HepG2 (cell line): ENCODE measurements around the gene RHOC. TPM values are rescaled to one million over a fixed set of nuclear protein-coding genes. Genes with fewer than 3 reads are reported as not detected.

Experiments
- ATF4 ChIP-seq, 2 experiments: fragments of 450-650 bp in 1 of 2; sonication (generic) in 1 of 2; formaldehyde crosslinking; IDR thresholded peaks; 2 replicates each; pipeline versions ENCODE4 v1.5.0 to v1.8.0; 2020 to 2022; ENCODE audit warnings: mild to moderate bottlenecking in 1 of 2, missing genetic modification reagents in 1 of 2
- CAMTA2 ChIP-seq: sonication (generic); formaldehyde crosslinking; IDR thresholded peaks from 2 replicates; pipeline ENCODE4 v1.4.0; 2020; ENCODE audit warnings: mild to moderate bottlenecking, missing genetic modification reagents, borderline replicate concordance
- HHEX ChIP-seq: IDR thresholded peaks from 2 replicates; pipeline ENCODE4 v1.6.1; 2016; ENCODE audit warnings: control low read depth
- KMT2B ChIP-seq: IDR thresholded peaks from 2 replicates; pipeline ENCODE4 v1.6.1; 2016; ENCODE audit warnings: missing genetic modification reagents, missing compliant biosample characterization
- NONO ChIP-seq, 2 experiments: fragments of 450-650 bp in 1 of 2; sonication (generic) in 1 of 2; formaldehyde crosslinking in 1 of 2; IDR thresholded peaks in 1 of 2; conservative IDR thresholded peaks in 1 of 2; 2 replicates each; pipeline versions ENCODE4 v1.6.1 to v1.8.0; 2017 to 2022; ENCODE audit warnings: mild to moderate bottlenecking in 1 of 2, missing genetic modification reagents in 1 of 2, moderate library complexity in 1 of 2
- NR2C2 ChIP-seq: sonication (generic); formaldehyde crosslinking; IDR thresholded peaks from 2 replicates; pipeline ENCODE4 v1.4.0; 2020; ENCODE audit warnings: missing genetic modification reagents, mild to moderate bottlenecking, moderate library complexity, borderline replicate concordance
- PBX2 ChIP-seq: IDR thresholded peaks from 2 replicates; pipeline ENCODE4 v1.6.1; 2016; ENCODE audit warnings: control low read depth
- PLSCR1 ChIP-seq: sonication (generic); formaldehyde crosslinking; IDR thresholded peaks from 2 replicates; pipeline ENCODE4 v1.5.0; 2020; ENCODE audit warnings: missing genetic modification reagents, mild to moderate bottlenecking, borderline replicate concordance
- SNAI1 ChIP-seq: sonication (generic); formaldehyde crosslinking; IDR thresholded peaks from 2 replicates; pipeline ENCODE4 v1.5.0; 2020; ENCODE audit warnings: mild to moderate bottlenecking, missing genetic modification reagents, borderline replicate concordance
- SOX13 ChIP-seq, 3 experiments: fragments of 450-650 bp in 1 of 3; sonication (generic) in 1 of 3; formaldehyde crosslinking in 1 of 3; IDR thresholded peaks in 2 of 3; conservative IDR thresholded peaks in 1 of 3; 2 replicates each; pipeline versions ENCODE4 v1.5.0 to v1.6.1; 2016 to 2020; ENCODE audit warnings: antibody characterized with exemption in 1 of 3, mild to moderate bottlenecking in 1 of 3, missing compliant biosample characterization in 1 of 3, missing genetic modification reagents in 1 of 3, moderate library complexity in 1 of 3
- ZNF263 ChIP-seq: sonication (generic); formaldehyde crosslinking; IDR thresholded peaks from 2 replicates; pipeline ENCODE4 v1.4.0; 2020; ENCODE audit warnings: missing genetic modification reagents
- ZNF530 ChIP-seq: sonication (generic); formaldehyde crosslinking; IDR thresholded peaks from 2 replicates; pipeline ENCODE4 v1.5.0; 2020; ENCODE audit warnings: low read depth, mild to moderate bottlenecking, missing genetic modification reagents
- ZNF703 ChIP-seq: sonication (generic); formaldehyde crosslinking; IDR thresholded peaks from 2 replicates; pipeline ENCODE4 v1.5.1; 2020; ENCODE audit warnings: missing genetic modification reagents, mild to moderate bottlenecking, moderate library complexity, borderline replicate concordance
- ZSCAN22 ChIP-seq: sonication (generic); formaldehyde crosslinking; IDR thresholded peaks from 2 replicates; pipeline ENCODE4 v1.4.0; 2020; ENCODE audit warnings: mild to moderate bottlenecking, missing genetic modification reagents
- polyA plus RNA-seq, 8 experiments: library from polyadenylated mRNA; depleted of rRNA in 3 of 8; stranded (reverse) in 7 of 8; unstranded in 1 of 8; fragments of >200 nt; fragmentation: Illumina TruSeq in 4 of 8; extraction: Trizol in 4 of 8; gene quantifications; 2 replicates each; pipeline versions ENCODE4 v1.2.1 to v1.2.3, GENCODE V29; 2011 to 2016; ENCODE audit warnings: low read depth in 4 of 8, missing spikeins in 1 of 8, mixed read lengths in 1 of 8; ENCODE audit not compliant: insufficient read depth in 1 of 8
- total RNA-seq, 5 experiments: library from RNA; depleted of rRNA; stranded (reverse); fragments of >200 nt; fragmentation: Illumina TruSeq; extraction: Trizol; gene quantifications; 2 replicates each; pipeline ENCODE4 v1.2.3, GENCODE V29; 2016; ENCODE audit warnings: low read depth in 1 of 5
- TF ChIP-seq, protein P1 (sequence below): sonication (generic); formaldehyde crosslinking; IDR thresholded peaks from 2 replicates; pipeline ENCODE4 v1.4.0; 2020; ENCODE audit warnings: missing genetic modification reagents
- TF ChIP-seq, protein P2 (sequence below): sonication (generic); formaldehyde crosslinking; IDR thresholded peaks from 2 replicates; pipeline ENCODE4 v1.4.0; 2020; ENCODE audit warnings: mild to moderate bottlenecking, missing genetic modification reagents

The RHOC gene
- total and polyA plus RNA-seq, 2 of the 13 experiments (the other 11 are each of a cell fraction or from before 2014, with no cell fraction given), result 64.3 to 182 TPM

- TF ChIP-seq NR2C2 (CRISPR knock-in tag) (peak; percentile 50), KMT2B (CRISPR knock-in tag) (peak; percentile 66; the same call in 1 of the 2 replicates), ZSCAN22 (CRISPR knock-in tag) (no peak), SOX13 (IDR thresholded peaks at IDR 0.05) (no peak), SOX13 (CRISPR knock-in tag; conservative IDR thresholded peaks at IDR 0.05 in 1 of 2, IDR thresholded peaks at IDR 0.05 in 1 of 2) (no peak), HHEX (no peak), ATF4 (CRISPR knock-in tag; IDR thresholded peaks at IDR 0.05) (no peak), ZNF530 (CRISPR knock-in tag) (no peak), SNAI1 (CRISPR knock-in tag) (no peak), PLSCR1 (CRISPR knock-in tag) (0 out of 2 replicates have a peak, but pooled peaks have one; percentile 20), ZNF263 (CRISPR knock-in tag) (peak; percentile 23), CAMTA2 (CRISPR knock-in tag) (no peak; the same call in 1 of the 2 replicates), NONO (IDR thresholded peaks at IDR 0.05) (no peak), NONO (CRISPR knock-in tag; conservative IDR thresholded peaks at IDR 0.05) (no peak), ZNF703 (CRISPR knock-in tag) (no peak), PBX2 (no peak)
- TF ChIP-seq, protein P1, sequence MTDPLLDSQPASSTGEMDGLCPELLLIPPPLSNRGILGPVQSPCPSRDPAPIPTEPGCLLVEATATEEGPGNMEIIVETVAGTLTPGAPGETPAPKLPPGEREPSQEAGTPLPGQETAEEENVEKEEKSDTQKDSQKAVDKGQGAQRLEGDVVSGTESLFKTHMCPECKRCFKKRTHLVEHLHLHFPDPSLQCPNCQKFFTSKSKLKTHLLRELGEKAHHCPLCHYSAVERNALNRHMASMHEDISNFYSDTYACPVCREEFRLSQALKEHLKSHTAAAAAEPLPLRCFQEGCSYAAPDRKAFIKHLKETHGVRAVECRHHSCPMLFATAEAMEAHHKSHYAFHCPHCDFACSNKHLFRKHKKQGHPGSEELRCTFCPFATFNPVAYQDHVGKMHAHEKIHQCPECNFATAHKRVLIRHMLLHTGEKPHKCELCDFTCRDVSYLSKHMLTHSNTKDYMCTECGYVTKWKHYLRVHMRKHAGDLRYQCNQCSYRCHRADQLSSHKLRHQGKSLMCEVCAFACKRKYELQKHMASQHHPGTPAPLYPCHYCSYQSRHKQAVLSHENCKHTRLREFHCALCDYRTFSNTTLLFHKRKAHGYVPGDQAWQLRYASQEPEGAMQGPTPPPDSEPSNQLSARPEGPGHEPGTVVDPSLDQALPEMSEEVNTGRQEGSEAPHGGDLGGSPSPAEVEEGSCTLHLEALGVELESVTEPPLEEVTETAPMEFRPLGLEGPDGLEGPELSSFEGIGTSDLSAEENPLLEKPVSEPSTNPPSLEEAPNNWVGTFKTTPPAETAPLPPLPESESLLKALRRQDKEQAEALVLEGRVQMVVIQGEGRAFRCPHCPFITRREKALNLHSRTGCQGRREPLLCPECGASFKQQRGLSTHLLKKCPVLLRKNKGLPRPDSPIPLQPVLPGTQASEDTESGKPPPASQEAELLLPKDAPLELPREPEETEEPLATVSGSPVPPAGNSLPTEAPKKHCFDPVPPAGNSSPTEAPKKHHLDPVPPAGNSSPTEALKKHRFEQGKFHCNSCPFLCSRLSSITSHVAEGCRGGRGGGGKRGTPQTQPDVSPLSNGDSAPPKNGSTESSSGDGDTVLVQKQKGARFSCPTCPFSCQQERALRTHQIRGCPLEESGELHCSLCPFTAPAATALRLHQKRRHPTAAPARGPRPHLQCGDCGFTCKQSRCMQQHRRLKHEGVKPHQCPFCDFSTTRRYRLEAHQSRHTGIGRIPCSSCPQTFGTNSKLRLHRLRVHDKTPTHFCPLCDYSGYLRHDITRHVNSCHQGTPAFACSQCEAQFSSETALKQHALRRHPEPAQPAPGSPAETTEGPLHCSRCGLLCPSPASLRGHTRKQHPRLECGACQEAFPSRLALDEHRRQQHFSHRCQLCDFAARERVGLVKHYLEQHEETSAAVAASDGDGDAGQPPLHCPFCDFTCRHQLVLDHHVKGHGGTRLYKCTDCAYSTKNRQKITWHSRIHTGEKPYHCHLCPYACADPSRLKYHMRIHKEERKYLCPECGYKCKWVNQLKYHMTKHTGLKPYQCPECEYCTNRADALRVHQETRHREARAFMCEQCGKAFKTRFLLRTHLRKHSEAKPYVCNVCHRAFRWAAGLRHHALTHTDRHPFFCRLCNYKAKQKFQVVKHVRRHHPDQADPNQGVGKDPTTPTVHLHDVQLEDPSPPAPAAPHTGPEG (CRISPR knock-in tag), result no peak
- TF ChIP-seq, protein P2, sequence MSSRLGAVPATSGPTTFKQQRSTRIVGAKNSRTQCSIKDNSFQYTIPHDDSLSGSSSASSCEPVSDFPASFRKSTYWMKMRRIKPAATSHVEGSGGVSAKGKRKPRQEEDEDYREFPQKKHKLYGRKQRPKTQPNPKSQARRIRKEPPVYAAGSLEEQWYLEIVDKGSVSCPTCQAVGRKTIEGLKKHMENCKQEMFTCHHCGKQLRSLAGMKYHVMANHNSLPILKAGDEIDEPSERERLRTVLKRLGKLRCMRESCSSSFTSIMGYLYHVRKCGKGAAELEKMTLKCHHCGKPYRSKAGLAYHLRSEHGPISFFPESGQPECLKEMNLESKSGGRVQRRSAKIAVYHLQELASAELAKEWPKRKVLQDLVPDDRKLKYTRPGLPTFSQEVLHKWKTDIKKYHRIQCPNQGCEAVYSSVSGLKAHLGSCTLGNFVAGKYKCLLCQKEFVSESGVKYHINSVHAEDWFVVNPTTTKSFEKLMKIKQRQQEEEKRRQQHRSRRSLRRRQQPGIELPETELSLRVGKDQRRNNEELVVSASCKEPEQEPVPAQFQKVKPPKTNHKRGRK (CRISPR knock-in tag), result no peak
These were observed 32.4 kb downstream of the RHOC start, which contains the start of gene MOV10 (continued) for GRCh38 chr1:112674440-112674985.
